Endothelial cell (in vitro differentiated cells): ENCODE results near the gene DISC1. TPM values are rescaled to one million over a fixed set of nuclear protein-coding genes. Genes with fewer than 3 reads are reported as not detected.

Source experiments
- DNase-seq: peaks from one replicate; pipeline ENCODE4 v3.0.0; 2021; ENCODE audit warnings: low spot score
- H3K27ac Mint-ChIP-seq: one replicate; pipeline ENCODE4 v1.8.0; 2021; ENCODE audit warnings: mixed read lengths, inconsistent platforms; ENCODE audit not compliant: unreplicated experiment
- H3K27me3 Mint-ChIP-seq: one replicate; pipeline ENCODE4 v1.8.0; 2021; ENCODE audit warnings: mild to moderate bottlenecking, moderate library complexity, mixed read lengths, inconsistent platforms; ENCODE audit not compliant: unreplicated experiment
- H3K36me3 Mint-ChIP-seq: one replicate; pipeline ENCODE4 v1.8.0; 2021; ENCODE audit warnings: mild to moderate bottlenecking, low read depth, mixed read lengths, inconsistent platforms; ENCODE audit not compliant: unreplicated experiment
- H3K4me1 Mint-ChIP-seq: one replicate; pipeline ENCODE4 v1.8.0; 2021; ENCODE audit warnings: mild to moderate bottlenecking, mixed read lengths, inconsistent platforms; ENCODE audit not compliant: unreplicated experiment
- H3K4me3 Mint-ChIP-seq: one replicate; pipeline ENCODE4 v1.8.0; 2021; ENCODE audit warnings: mild to moderate bottlenecking, mixed read lengths, inconsistent platforms; ENCODE audit not compliant: unreplicated experiment
- H3K9me3 Mint-ChIP-seq: one replicate; pipeline ENCODE4 v1.8.0; 2021; ENCODE audit warnings: mixed read lengths, inconsistent platforms; ENCODE audit not compliant: unreplicated experiment
- CTCF ChIP-seq: fragments of 200-600 bp; sonication (generic); IDR thresholded peaks from one replicate; pipeline ENCODE4 v1.5.0; 2021; ENCODE audit warnings: antibody characterized with exemption; ENCODE audit not compliant: unreplicated experiment
- total RNA-seq: library from RNA; stranded (reverse); fragmentation: NEBNext Ultra II Directional; extraction: Animal tissue kit (Norgen Biotek cat#: 25700); gene quantifications from one replicate; pipeline ENCODE4 v1.2.1, GENCODE V29; 2021; ENCODE audit not compliant: unreplicated experiment

Gene DISC1
- total RNA-seq, 1 donor from 2014 or later = 82.5 TPM

GRCh38 chr1:231951374-231951773 is 324.8 kb downstream of the DISC1 start:
- Mint-ChIP-seq H3K9me3 (no peaks in the 10 kb centered on the region), H3K36me3 (peaks cover 15% of the 10 kb centered on the region), H3K4me1 (peaks cover 13% of the 10 kb centered on the region), H3K27me3 (peaks cover 8% of the 10 kb centered on the region), H3K4me3 (peak overlapping the region; percentile 9), H3K27ac (no peak overlapping the region)
- DNase-seq = no peak
- no peak for TF ChIP-seq CTCF

- Mint-ChIP-seq H3K36me3 (peaks cover 18% of the 10 kb centered on the region), H3K9me3 (no peaks in the 10 kb centered on the region), H3K4me1 (peaks cover 13% of the 10 kb centered on the region), H3K27me3 (peaks cover 9% of the 10 kb centered on the region), H3K27ac (no peak overlapping the region), H3K4me3 (no peak overlapping the region)
- no peak for DNase-seq
- TF ChIP-seq CTCF = no peak
Measured at GRCh38 chr1:231952154-231952553, 325.6 kb downstream of the DISC1 start.

- Mint-ChIP-seq H3K4me1 (peaks cover 13% of the 10 kb centered on the region), H3K27ac (no peak overlapping the region), H3K9me3 (no peaks in the 10 kb centered on the region), H3K27me3 (peaks cover 7% of the 10 kb centered on the region), H3K4me3 (no peak overlapping the region), H3K36me3 (peaks cover 21% of the 10 kb centered on the region)
- DNase-seq = no peak
- no peak for TF ChIP-seq CTCF
Measured at GRCh38 chr1:231953660-231954059, 327.1 kb downstream of the DISC1 start.

- no peak for DNase-seq
- Mint-ChIP-seq H3K27me3 (peaks cover 9% of the 10 kb centered on the region), H3K4me1 (peaks cover 13% of the 10 kb centered on the region), H3K27ac (no peak overlapping the region), H3K4me3 (no peak overlapping the region), H3K9me3 (no peaks in the 10 kb centered on the region), H3K36me3 (peaks cover 26% of the 10 kb centered on the region)
- no peak for TF ChIP-seq CTCF
Measured at GRCh38 chr1:231954751-231955150, 328.2 kb downstream of the DISC1 start.

- DNase-seq = no peak
- H3K27me3 Mint-ChIP-seq = peaks cover 8% of the 10 kb centered on the region
- TF ChIP-seq CTCF = no peak
- H3K4me3 Mint-ChIP-seq = no peak overlapping the region
- no peak overlapping the region for H3K27ac Mint-ChIP-seq
- peaks cover 27% of the 10 kb centered on the region for H3K36me3 Mint-ChIP-seq
- H3K4me1 Mint-ChIP-seq = no peaks in the 10 kb centered on the region
- no peaks in the 10 kb centered on the region for H3K9me3 Mint-ChIP-seq
Measured at GRCh38 chr1:231957359-231957758, 330.8 kb downstream of the DISC1 start.
